OCI-LY7 (cell line): Measurements from ENCODE around the gene RANBP17. TPM values are rescaled to one million over a fixed set of nuclear protein-coding genes. Genes with fewer than 3 reads are reported as not detected.

Experiments
- BruUV-seq: library from RNA; stranded (reverse); fragments of 400-500 nt; replicated peaks from 2 replicates; lab custom pipeline; 2021; lab: Mats Ljungman, UMichigan
- CTCF ChIA-PET: fragments of 300-600 bp; sonication (Branson Sonifier 250); formaldehyde crosslinking; loops from one replicate; lab custom pipeline; 2022; ENCODE audit warnings: antibody characterized with exemption; ENCODE audit not compliant: unreplicated experiment; lab: Charles Lee
- POLR2A ChIA-PET: fragments of 300-600 bp; sonication (Branson Sonifier 250); formaldehyde crosslinking; loops from one replicate; lab custom pipeline; 2022; ENCODE audit warnings: antibody characterized with exemption; lab: Charles Lee
- DNase-seq: peaks from one replicate; pipeline ENCODE4 v3.0.0-alpha.2; 2015; ENCODE audit warnings: low spot score
- H2AFZ ChIP-seq: fragments of 200-600 bp; sonication (generic), shearing (Covaris generic); 2 replicates; pipeline ENCODE4 v1.6.1; 2014; ENCODE audit warnings: mild to moderate bottlenecking, antibody characterized with exemption, low read length, moderate library complexity
- H3K27ac ChIP-seq: fragments of 200-600 bp; sonication (generic); 2 replicates; pipeline ENCODE4 v1.5.1; 2014; ENCODE audit warnings: mixed run types, low read depth, mild to moderate bottlenecking, moderate library complexity, low read length, inconsistent platforms; ENCODE audit not compliant: poor library complexity, severe bottlenecking
- H3K36me3 ChIP-seq: fragments of 200-600 bp; sonication (generic); 2 replicates; pipeline ENCODE4 v1.6.1; 2014; ENCODE audit warnings: mild to moderate bottlenecking, antibody characterized with exemption, low read length, moderate library complexity, mixed read lengths; ENCODE audit not compliant: insufficient read depth
- H3K4me1 ChIP-seq: fragments of 200-600 bp; sonication (generic); 2 replicates; pipeline ENCODE4 v1.5.1; 2014; ENCODE audit warnings: mild to moderate bottlenecking, low read length; ENCODE audit not compliant: insufficient read depth, poor library complexity, severe bottlenecking
- H3K4me2 ChIP-seq: fragments of 200-600 bp; sonication (generic); 2 replicates; pipeline ENCODE4 v1.6.1; 2014; ENCODE audit warnings: mild to moderate bottlenecking, low read length
- H3K4me3 ChIP-seq: fragments of 200-600 bp; sonication (generic); 2 replicates; pipeline ENCODE4 v1.5.1; 2014; ENCODE audit warnings: mild to moderate bottlenecking, low read depth, low read length; ENCODE audit not compliant: poor library complexity, severe bottlenecking
- H3K79me2 ChIP-seq: fragments of 200-600 bp; sonication (generic); 2 replicates; pipeline ENCODE4 v1.6.1; 2016; ENCODE audit warnings: low read depth, mild to moderate bottlenecking, low read length, moderate library complexity, mixed read lengths; ENCODE audit not compliant: insufficient read depth
- H3K9me2 ChIP-seq: fragments of 200-600 bp; sonication (generic); 2 replicates; pipeline ENCODE4 v1.6.1; 2016; ENCODE audit warnings: mild to moderate bottlenecking, low read length, mixed read lengths; ENCODE audit not compliant: insufficient read depth
- H3K9me3 ChIP-seq: fragments of 200-600 bp; sonication (generic); 2 replicates; pipeline ENCODE4 v1.6.1; 2014; ENCODE audit warnings: mild to moderate bottlenecking, mixed run types, low read length, mixed read lengths
- H4K20me1 ChIP-seq: fragments of 200-600 bp; sonication (generic); 2 replicates; pipeline ENCODE4 v1.6.1; 2014; ENCODE audit warnings: mild to moderate bottlenecking, antibody characterized with exemption, low read length, moderate library complexity, mixed read lengths; ENCODE audit not compliant: insufficient read depth
- CTCF ChIP-seq: fragments of 200-600 bp; sonication (generic); conservative IDR thresholded peaks from 2 replicates; pipeline ENCODE4 v1.5.1; 2014; ENCODE audit warnings: mild to moderate bottlenecking, antibody characterized with exemption, low read length, moderate library complexity, mixed read lengths
- EZH2phosphoT487 ChIP-seq: fragments of 200-600 bp; sonication (generic); IDR thresholded peaks from 2 replicates; pipeline ENCODE4 v1.6.1; 2018; ENCODE audit warnings: low read depth, borderline replicate concordance, mild to moderate bottlenecking, mixed run types, antibody characterized with exemption, low read length, moderate library complexity, mixed read lengths
- intact Hi-C: fragments of 100-400 bp; cut with micrococcal nuclease; formaldehyde crosslinking; loops from one replicate; pipeline ENCODE4 v1.10.0; 2022; ENCODE audit not compliant: unreplicated experiment
- total RNA-seq, 2 experiments: library from RNA; depleted of rRNA in 1 of 2; stranded (reverse); fragments of >200 nt in 1 of 2; shearing (Covaris generic) in 1 of 2; gene quantifications; 2 replicates each; pipeline ENCODE4 v1.2.3, GENCODE V29; 2014 to 2022

The RANBP17 gene
- total RNA-seq, 2 experiments from 2014 or later: not detected

GRCh38 chr5:171323007-171323406 is 461.2 kb downstream of the RANBP17 start:
- intact Hi-C loops: loop anchor here (10.0 kb wide), 1 partner anchor 118 kb away; no protein-coding TSS in a partner anchor
- TF ChIP-seq CTCF (no peak), EZH2phosphoT487 (no peak)
- CTCF ChIA-PET: no interaction called here

GRCh38 chr5:171323806-171324632 is 462.2 kb downstream of the RANBP17 start:
- POLR2A ChIA-PET: interaction anchor here (0.7 to 1.2 kb wide), 3 partner anchors 9 to 71 kb away, joined by 3 to 5 read pairs (median 3); no protein-coding TSS in a partner anchor
- H2AFZ ChIP-seq: no peak overlapping the region
- H3K9me3 ChIP-seq: no peaks in the 10 kb centered on the region
- CTCF ChIA-PET: no interaction called here
- intact Hi-C loops: loop anchor here (10.0 kb wide), 1 partner anchor 119 kb away; no protein-coding TSS in a partner anchor
- H3K36me3 ChIP-seq: no peaks in the 10 kb centered on the region
- no peak overlapping the region for H3K27ac ChIP-seq
- H4K20me1 ChIP-seq: no peaks in the 10 kb centered on the region
- no peak overlapping the region for H3K4me3 ChIP-seq
- no peak for DNase-seq
- H3K9me2 ChIP-seq: no peaks in the 10 kb centered on the region
- H3K79me2 ChIP-seq: no peaks in the 10 kb centered on the region
- no peak overlapping the region for H3K4me2 ChIP-seq
- TF ChIP-seq EZH2phosphoT487: no peak
- TF ChIP-seq CTCF: 0 out of 2 replicates have a peak, but pooled peaks have one; percentile 9
- no peaks in the 10 kb centered on the region for H3K4me1 ChIP-seq
- BruUV-seq: no TSS peak

More at GRCh38 chr5:171323007-171323406, 461.2 kb downstream of the RANBP17 start:
- no peak overlapping the region for H3K4me2 ChIP-seq
- H3K4me3 ChIP-seq: no peak overlapping the region
- no peak overlapping the region for H3K27ac ChIP-seq
- no peaks in the 10 kb centered on the region for H3K79me2 ChIP-seq
- H4K20me1 ChIP-seq: no peaks in the 10 kb centered on the region
- no peaks in the 10 kb centered on the region for H3K4me1 ChIP-seq
- POLR2A ChIA-PET: no interaction called here
- no peak overlapping the region for H2AFZ ChIP-seq
- no peak for DNase-seq
- no peaks in the 10 kb centered on the region for H3K9me3 ChIP-seq
- no peaks in the 10 kb centered on the region for H3K36me3 ChIP-seq
- no peaks in the 10 kb centered on the region for H3K9me2 ChIP-seq
- no TSS peak for BruUV-seq

- TF ChIP-seq EZH2phosphoT487 (no peak), CTCF (no peak)
- H3K9me2 ChIP-seq: no peaks in the 10 kb centered on the region
- H2AFZ ChIP-seq: no peak overlapping the region
- POLR2A ChIA-PET: interaction anchor here (1.1 kb wide), 1 partner anchor 10 kb away, joined by 4 read pairs; no protein-coding TSS in a partner anchor
- BruUV-seq: no TSS peak
- H3K79me2 ChIP-seq: no peaks in the 10 kb centered on the region
- no peaks in the 10 kb centered on the region for H4K20me1 ChIP-seq
- H3K4me2 ChIP-seq: no peak overlapping the region
- H3K9me3 ChIP-seq: no peaks in the 10 kb centered on the region
- intact Hi-C loops: no loop called here
- H3K36me3 ChIP-seq: no peaks in the 10 kb centered on the region
- CTCF ChIA-PET: no interaction called here
- no peak overlapping the region for H3K27ac ChIP-seq
- no peaks in the 10 kb centered on the region for H3K4me1 ChIP-seq
- no peak for DNase-seq
- no peak overlapping the region for H3K4me3 ChIP-seq
These were observed 468.2 kb downstream of the RANBP17 start for GRCh38 chr5:171330021-171330420.
